Adipose tissue (tissue), 3 donors: ENCODE results near the gene PLXNB2. TPM values are rescaled to one million over a fixed set of nuclear protein-coding genes. Genes with fewer than 3 reads are reported as not detected.
A peak's percentile ranks its signal among the peaks of the same experiment; 100 is the strongest.

Experiments
- H3K27ac ChIP-seq: one replicate; pipeline ENCODE4 v1.5.1; 2013; ENCODE audit warnings: low read depth, low read length
- WGBS, 3 donors: extraction: QIAGEN DNeasy Blood & Tissue Kit; methylation state at CpG; one replicate each; pipeline ENCODE4 v1.1.7; 2013; 5-methylcytosine and 5-hydroxymethylcytosine counted together
- polyA plus RNA-seq, 3 donors: library from polyadenylated mRNA; stranded (reverse); fragments of 200-250 nt; gene quantifications; one replicate each; pipeline ENCODE4 v1.2.3, GENCODE V29; 2013
- donor health status: healthy with polysubstance abuse.
- donor health status: Bipolar disorder and iron deficiency.
- donor health status: healthy.

The PLXNB2 gene
- polyA plus RNA-seq, 3 donors: 41.6 to 80.4 (median 67.8) TPM

DNA sequence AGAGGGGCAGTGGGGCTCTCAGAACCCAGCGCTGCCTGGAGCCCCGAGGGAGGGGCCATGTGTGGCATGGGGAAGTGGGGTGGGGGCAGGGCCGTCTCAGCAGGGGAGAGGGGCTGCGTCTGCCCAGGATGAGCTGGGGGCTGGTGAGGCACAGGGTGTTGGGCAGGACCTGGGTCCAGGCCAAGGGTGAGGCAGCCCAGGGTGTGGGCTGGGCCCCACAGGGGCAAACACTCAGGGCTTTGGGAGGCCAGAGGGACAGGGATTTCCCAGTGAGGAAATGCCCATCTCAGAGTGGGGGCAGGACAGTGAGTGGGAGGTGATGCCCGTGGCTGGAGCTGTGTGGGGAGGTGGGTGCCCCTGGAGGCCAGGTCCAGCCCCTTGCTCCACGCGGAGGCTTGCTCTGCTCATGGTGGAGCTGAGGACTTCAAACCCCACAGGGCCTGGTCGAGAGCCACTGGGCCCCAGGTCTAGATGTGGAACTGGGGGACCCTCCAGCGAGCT, 5.4 kb downstream of the PLXNB2 start:
- no peak overlapping the region for H3K27ac ChIP-seq
- WGBS, 3 donors: 42 to 59% (median 44%) methylated on average over 9 of the region's 9 CpGs

- WGBS, 3 donors: 58 to 68% (median 63%) methylated on average over 16 to 17 of the region's 17 CpGs
Measured at GRCh38 chr22:50301581-50301991, 5.9 kb downstream of the PLXNB2 start.

DNA sequence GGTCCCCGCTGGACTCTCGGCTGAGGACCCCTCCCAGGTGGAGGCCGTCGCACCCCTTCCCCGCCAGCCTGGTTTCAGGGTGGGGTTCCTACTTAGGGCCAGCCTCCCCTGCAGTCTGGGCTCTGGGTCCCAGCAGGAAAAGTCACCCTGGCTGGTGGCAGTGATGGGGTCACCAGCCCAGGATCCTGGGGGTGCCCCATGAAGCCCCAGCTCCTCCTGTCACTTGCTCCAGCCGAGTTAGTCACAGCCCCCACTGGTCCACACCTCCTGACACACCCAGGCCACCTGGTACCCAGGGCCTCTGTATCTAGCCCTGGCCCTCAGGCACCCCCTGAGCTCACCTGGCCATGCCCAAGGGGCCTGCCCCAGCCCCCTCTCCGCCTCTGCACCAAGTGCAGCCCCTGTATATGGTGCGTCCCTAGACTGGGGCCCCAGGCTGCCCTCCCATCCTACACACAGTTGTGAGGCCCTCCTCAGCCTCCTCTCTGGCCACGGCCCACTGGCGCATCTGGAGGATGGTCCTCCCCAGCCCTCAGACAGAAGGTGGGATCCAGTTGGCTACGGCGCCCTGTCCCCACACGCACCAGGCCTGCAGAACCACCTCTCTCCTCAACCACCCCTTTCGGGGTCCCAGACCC, 6.7 kb downstream of the PLXNB2 start:
- no peak overlapping the region for H3K27ac ChIP-seq
- WGBS, 3 donors: 79 to 87% (median 84%) methylated on average over 14 of the region's 14 CpGs

More at GRCh38 chr22:50301581-50301991, 5.9 kb downstream of the PLXNB2 start:
- no peak overlapping the region for H3K27ac ChIP-seq

GRCh38 chr22:50299785-50300619, 7.4 kb downstream of the PLXNB2 start:
- H3K27ac ChIP-seq: no peak overlapping the region
- WGBS, 3 donors: 34 to 61% (median 35%) methylated on average over 76 to 93 of the region's 93 CpGs

- 26 to 68% (median 35%) methylated on average over 56 to 59 of the region's 59 CpGs for WGBS, 3 donors
- no peak overlapping the region for H3K27ac ChIP-seq
Measured at GRCh38 chr22:50298937-50299784, 8.3 kb downstream of the PLXNB2 start.

- 73 to 84% (median 78%) methylated on average over 4 of the region's 4 CpGs for WGBS, 3 donors
Measured at GRCh38 chr22:50298266-50298637, 9.2 kb downstream of the PLXNB2 start.

DNA sequence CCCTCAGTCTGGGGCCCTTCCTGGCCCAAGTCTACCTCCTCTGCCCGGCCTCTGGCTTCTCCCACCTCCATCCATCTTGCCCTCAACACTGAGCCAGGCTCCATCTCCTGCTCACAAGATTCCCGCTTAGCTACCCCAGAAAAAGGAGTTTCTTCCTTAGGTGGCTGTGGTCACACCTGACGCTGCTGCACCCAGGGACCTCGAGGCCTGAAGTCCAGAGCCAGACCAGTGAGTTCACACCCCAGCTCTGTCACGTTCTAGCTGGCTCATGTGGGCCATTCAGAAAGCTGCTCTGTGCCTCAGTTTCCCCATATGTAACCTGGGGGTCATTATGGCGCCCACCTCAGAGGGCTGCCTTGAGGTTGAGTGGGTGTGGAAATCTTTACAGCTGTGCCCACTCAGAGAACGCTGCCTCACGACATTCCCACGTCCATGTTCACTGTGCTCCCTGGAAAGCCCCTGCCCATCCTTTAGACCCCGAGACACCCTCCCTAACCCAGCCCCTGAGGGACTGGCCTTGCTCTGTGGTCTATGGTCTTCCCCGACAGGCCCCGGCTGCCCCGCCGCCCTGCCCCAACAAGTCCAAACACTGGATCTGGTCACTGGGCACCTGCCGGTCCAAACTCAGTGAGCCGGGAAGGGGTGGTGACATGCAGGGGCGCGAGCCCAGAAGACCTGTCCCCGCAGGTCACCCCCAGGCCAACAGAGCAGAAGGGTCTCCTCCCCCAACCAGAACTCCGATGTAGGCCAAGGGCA, 9.8 kb downstream of the PLXNB2 start:
- no peak overlapping the region for H3K27ac ChIP-seq
- WGBS, 3 donors: 82 to 88% (median 83%) methylated on average over 20 of the region's 20 CpGs

More at GRCh38 chr22:50298266-50298637, 9.2 kb downstream of the PLXNB2 start:
- H3K27ac ChIP-seq: no peak overlapping the region

DNA sequence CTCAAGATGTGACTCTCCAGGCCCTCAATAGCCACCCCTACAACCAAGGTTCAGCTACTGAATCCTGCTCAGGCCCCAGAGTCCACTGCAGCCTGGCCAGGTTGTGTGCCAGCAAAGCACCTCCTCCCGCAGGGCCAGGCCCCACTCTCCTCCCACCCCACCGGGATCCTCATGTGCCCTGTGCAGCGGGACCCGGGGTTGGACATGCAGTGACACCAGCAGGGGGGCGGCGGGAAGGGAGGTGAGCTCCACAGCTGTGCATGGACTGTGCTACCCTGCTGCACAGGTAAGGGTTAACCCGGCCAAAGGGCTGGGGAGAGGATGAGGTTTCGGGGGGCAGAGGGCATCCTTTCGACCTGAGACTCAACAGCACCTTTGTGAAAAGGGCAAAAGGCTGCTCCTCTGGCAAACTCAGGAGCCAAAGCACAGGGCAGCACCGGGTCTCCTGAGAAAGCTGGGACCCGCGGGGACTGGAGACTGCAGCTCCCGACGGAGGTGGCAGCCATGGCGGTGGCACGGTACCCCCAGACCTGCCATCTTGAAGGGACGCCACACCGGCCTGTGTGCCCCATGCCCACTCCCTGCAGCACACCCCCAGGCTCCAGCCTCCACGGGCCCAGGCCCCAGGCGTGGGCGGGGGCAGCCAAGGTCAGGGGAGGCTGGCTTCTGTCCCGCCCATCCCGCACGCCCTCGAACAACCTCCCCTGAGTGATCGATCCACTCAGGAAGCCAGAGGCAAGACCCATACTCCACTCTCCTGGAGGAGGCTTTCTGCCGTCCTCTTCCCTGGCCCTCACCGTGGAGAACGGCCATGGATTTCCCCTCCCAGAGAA, 10.6 kb downstream of the PLXNB2 start:
- H3K27ac ChIP-seq: no peak overlapping the region
- WGBS, 3 donors: 32 to 64% (median 62%) methylated on average over 27 to 29 of the region's 29 CpGs

- 29 to 46% (median 33%) methylated on average over 4 to 5 of the region's 5 CpGs for WGBS, 3 donors
Measured at GRCh38 chr22:50294319-50294656, 13.2 kb downstream of the PLXNB2 start.

GRCh38 chr22:50293441-50294318, 13.8 kb downstream of the PLXNB2 start:
- peak overlapping the region; percentile 32 for H3K27ac ChIP-seq
- 7 to 10% (median 8%) methylated on average over 34 to 42 of the region's 42 CpGs for WGBS, 3 donors

More at GRCh38 chr22:50294319-50294656, 13.2 kb downstream of the PLXNB2 start:
- H3K27ac ChIP-seq: no peak overlapping the region

- 24 to 63% (median 25%) methylated on average over 22 to 29 of the region's 29 CpGs for WGBS, 3 donors
- H3K27ac ChIP-seq: peak overlapping the region; percentile 32
Measured at GRCh38 chr22:50292643-50293440, 14.6 kb downstream of the PLXNB2 start.

GRCh38 chr22:50289942-50290630, 17.4 kb downstream of the PLXNB2 start:
- 90 to 93% (median 90%) methylated on average over 37 of the region's 37 CpGs for WGBS, 3 donors
- no peak overlapping the region for H3K27ac ChIP-seq

- WGBS, 3 donors: 94 to 96% (median 94%) methylated on average over 57 of the region's 57 CpGs
- H3K27ac ChIP-seq: no peak overlapping the region
Measured at GRCh38 chr22:50289151-50289941, 18.1 kb downstream of the PLXNB2 start.

DNA sequence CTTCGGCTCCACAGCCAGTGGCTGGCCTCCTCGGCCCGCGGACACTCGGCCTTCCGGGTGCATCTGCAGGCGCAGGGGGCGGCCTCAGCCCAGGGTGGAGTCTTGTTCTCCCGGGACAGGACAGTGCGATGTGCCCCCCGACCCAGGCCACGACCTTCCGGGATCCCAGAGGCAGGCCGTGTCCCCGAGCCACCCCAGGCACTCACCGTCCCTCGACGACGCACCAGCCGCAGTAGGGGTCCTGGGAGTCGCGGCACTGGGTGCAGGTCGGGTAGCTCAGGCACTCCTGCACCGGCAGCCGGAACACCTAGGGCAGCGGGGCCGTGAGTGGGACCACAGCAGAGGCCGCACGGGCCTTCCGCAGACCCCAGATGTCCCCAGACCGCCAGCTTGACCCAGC, 19.7 kb downstream of the PLXNB2 start:
- WGBS, 3 donors: 94 to 96% (median 95%) methylated on average over 31 of the region's 31 CpGs
- H3K27ac ChIP-seq: no peak overlapping the region
